HG03097 (cell line): ENCODE measurements around the gene HPCAL4.

Source experiments
- ATAC-seq: cut with Tn5 transposase; IDR thresholded peaks from one replicate; pipeline ENCODE4 v1.9.1; 2021; ENCODE audit not compliant: unreplicated experiment, low FRiP score

Gene HPCAL4

DNA sequence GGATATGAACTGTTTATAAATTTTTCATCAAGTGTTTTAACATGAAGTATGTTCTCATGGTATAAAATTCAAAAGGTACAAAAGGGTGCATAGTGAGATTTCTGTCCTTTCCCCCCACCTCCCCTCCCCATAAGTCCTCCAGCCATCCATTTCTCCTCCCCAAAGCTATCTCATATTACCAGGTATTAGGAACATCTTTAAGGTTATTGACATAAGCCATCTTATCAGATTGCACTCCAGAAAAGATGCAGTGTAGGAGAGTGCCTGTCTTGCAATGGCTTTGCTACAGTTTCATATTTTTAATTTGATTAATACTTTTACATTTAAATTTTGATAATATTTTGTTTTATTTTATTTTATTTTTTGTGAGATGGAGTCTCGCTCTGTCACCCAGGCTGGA lies 13.5 kb upstream of the HPCAL4 start:
- no peak for ATAC-seq

- no peak for ATAC-seq
These were observed 9.8 kb upstream of the HPCAL4 start for GRCh38 chr1:39701049-39701439.

DNA sequence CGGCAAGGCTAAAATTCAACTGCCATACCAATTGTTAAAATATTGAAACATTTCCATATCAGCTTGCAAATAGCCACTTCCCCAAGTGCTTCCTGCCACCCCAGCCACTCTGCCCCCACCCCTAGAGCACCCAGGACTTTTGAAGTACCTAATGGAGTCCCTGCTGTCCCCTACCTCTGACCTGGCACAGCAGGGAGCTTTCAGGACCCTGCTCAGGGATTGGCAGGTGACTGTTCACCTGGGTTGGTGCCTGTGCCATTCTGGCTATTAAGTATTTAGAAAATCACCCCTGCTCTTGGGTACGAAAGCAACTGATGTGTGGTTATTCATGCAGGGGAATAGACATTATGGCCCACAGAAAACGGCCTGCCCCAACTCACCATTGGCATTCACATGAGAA lies 9.1 kb upstream of the HPCAL4 start:
- ATAC-seq = no peak

DNA sequence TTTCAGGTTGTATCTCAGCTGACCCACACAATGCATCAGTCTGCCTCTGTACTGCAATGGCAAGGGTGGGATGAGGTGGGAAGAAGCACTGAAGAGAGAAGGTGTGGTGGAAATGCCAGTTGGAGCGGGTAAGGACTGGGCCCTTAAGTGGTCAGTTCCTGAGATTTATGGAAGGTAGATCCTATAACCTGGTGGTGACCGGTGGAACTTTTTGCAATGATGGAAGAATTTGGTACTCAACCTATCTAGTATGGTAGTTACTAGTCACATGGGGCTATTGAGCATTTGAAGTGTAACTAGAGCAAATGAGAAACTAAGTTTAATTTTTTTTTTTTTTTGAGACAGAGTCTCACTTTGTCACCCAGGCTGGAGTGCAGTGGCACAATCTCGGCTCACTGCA lies 8.2 kb upstream of the HPCAL4 start:
- no peak for ATAC-seq

- ATAC-seq = no peak
These were observed 7.3 kb upstream of the HPCAL4 start for GRCh38 chr1:39698568-39698967.

GRCh38 chr1:39696448-39696847 lies 5.2 kb upstream of the HPCAL4 start:
- no peak for ATAC-seq

DNA sequence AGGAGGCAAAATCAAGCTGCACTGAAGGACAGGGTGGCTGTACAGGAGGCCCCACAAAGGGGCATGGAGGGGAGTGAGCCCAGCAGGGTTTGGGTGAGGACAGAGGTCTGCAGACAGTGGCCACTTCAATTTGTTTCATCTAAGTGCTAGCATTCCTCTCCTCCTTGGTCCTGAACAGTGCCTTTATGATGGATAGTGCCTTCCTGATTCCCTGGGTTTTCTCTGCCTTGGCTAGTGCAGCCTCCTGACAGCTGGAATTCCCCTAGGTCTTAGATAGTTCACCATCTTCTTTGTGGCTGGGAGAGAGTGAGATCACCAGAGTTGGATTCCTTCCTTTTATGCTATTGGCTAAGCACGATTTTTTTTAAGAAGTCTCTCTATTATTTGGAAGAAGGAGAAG lies 3.8 kb upstream of the HPCAL4 start:
- ATAC-seq = no peak

GRCh38 chr1:39694026-39694425 lies 2.8 kb upstream of the HPCAL4 start:
- no peak for ATAC-seq

GRCh38 chr1:39692152-39693074 lies 1.2 kb upstream of the HPCAL4 start:
- ATAC-seq = no peak

- no peak for ATAC-seq
These were observed 345 bp downstream of the HPCAL4 start for GRCh38 chr1:39690794-39691382.

DNA sequence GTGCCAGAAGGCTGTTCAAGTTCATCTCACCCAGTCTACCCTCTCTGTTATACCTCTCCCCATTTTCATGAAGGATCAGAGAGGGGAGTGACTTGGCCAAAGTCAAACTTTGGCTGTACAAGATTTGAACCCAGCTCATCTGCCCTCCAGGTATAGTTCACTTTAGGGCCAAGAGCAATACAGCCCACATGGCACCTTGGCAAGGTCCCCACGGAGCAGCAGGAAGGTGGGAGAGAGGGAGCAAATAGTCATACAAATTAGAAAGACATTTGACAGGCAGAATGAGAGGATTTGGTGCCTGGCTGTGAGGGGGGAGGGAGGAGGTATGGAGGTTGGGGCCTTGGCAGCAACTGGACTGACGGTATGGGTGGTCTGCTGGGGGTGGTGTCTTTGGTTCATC lies 1.0 kb downstream of the HPCAL4 start:
- ATAC-seq = no peak

DNA sequence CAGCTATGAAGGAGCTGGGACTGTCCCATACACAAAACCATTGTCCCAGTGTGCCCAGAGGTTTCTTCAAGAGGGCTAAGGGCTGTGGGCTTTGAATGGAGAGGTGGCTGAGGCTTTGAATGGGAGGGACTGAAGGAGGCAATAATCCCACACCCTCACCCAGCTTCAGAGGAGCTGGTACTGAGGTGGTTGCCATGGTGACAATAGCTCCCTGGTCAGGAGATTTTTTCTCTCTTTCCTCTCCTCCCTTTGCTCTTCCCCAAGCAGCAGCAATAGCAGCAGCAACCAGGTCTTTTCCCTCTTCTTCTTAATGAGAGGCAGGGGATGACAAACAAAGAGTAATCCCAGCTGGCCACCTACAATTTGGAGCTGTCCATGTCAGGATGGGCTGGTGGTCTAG lies 1.6 kb downstream of the HPCAL4 start:
- no peak for ATAC-seq

DNA sequence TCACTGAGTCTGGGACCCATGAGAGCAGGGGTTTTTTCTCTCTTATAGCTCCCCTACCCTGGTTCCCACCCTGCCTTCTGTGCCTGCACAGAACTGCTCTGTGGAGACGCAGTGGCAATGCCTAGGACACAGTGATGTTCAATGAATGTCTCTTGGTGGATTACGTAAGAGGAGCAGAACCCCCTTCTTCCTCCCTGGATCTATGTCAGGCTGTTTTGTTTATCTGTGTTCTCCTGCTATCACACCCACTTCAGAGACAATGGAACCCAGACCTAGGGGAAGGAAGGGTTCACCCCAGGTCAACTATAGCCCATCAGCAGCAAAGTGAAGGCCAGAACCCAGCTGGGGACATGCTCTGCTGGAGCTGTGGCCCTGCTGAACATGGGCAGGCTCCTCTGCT lies 2.0 kb downstream of the HPCAL4 start:
- no peak for ATAC-seq

- ATAC-seq = no peak
These were observed 2.5 kb downstream of the HPCAL4 start for GRCh38 chr1:39688706-39689105.

GRCh38 chr1:39687243-39687642 lies 4.0 kb downstream of the HPCAL4 start:
- no peak for ATAC-seq

- ATAC-seq = no peak
These were observed 6.2 kb downstream of the HPCAL4 start for GRCh38 chr1:39685071-39685470.

DNA sequence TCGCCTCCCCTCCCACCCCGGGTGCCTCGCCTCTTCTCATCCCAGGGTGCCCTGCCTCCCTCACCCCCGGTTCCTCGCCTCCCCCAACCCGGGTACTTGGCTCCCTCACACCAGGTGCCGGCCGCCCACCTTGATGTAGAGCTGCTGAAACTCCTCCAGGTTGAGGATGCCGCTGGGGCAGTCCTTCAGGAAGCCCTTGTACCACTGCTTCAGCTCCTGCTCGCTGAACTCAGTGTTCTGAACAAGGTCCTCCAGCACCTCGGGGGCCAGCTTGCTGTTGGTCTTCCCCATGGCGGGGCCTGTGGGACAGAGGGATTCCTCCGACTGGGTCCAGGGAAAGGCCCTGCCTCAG lies 6.9 kb downstream of the HPCAL4 start:
- no peak for ATAC-seq

GRCh38 chr1:39683591-39684312 lies 7.5 kb downstream of the HPCAL4 start:
- ATAC-seq = no peak

DNA sequence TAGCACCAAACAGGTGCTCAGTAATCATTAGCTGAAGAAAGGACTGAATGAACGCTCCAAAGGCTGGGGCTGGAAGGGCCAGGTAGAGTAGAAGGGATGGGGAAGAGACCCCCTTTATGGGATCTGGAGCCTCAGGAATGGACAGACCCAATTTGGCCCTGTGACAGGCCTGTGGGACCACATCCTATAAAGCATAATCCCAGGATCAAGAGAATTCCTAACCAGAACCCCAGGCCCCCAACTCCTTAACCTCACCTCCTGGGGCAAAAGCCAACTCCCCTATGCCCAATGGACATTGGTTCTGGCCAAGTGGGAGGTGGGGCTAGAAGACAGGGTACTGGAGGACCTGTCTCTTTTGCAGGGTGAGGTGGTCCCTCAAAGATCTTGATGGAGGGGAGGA lies 9.2 kb downstream of the HPCAL4 start:
- ATAC-seq = no peak

DNA sequence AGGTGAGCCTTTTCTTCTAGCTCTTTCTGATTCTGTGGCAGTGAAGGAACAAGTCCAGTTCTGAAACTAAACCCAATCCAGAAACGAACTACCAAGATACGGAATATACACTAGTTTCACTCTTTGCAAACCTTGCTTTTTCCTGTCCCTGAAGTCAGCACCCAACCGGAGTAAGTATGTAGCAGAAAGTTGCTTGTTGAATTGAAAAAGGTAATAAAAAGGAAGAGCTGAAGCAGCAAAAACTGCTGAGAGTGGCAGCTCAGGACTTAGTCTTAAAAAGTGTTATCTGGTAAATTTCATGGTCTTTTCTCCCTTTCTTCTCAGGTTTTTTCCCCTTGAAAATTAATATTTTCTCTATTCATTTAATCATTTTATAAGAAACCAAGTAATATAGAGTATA lies 9.9 kb downstream of the HPCAL4 start:
- no peak for ATAC-seq

DNA sequence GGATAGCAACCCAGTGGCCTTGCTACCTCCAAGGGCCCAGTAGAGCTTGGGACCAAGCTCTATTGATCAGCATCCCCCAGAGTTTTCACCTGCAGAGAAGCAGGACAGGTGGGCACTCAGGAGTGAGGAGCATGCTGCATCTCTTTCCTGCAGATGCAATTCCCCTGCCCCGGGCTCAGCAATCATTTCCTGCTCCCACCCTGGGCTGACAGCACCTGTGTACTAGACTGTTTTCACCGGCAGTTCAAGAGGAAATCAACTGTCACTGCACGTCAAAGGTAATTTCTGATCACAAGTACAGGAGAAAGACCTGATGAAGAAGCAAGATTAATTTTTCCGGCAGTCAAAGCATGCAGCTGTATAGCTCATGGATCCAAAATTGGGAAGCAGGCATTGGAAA lies 10.5 kb downstream of the HPCAL4 start:
- no peak for ATAC-seq

DNA sequence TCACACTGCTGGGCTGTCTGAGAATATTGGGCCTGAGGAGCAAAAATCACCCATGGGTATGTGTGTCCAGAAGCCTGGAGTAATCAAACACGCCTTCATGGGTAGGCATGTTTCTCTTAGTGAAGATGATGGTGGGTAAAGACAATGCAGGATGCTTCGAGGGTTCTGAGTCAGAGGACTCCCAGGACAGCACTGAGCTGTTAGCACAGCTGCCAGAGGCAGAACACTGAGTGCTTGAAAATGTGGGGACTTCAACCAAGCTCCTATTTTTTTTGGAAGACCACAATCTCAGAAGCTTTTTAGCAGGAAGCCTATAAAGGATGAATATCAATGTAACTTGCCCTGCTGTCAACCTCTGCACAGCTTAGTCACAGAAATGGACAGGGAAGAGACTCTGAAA lies 11.4 kb downstream of the HPCAL4 start:
- ATAC-seq = no peak
